Pancreas (tissue), 10 donors: ENCODE data around the gene SPIRE1. TPM values are rescaled to one million over a fixed set of nuclear protein-coding genes. Genes with fewer than 3 reads are reported as not detected.
A peak's percentile ranks its signal among the peaks of the same experiment; 100 is the strongest.

Source experiments
- ATAC-seq, 4 donors: fragments of 200-7000 bp; cut with Tn5 transposase; one replicate each; pipeline versions ENCODE4 v1.8.0 to v1.9.1; 2020; ENCODE audit warnings: mild to moderate bottlenecking in 4 of 4, moderate library complexity in 4 of 4
- DNase-seq, 6 donors: peaks; one replicate each; pipeline ENCODE4 v3.0.0-alpha.2; 2020
- FAIRE-seq: peaks from 2 replicates; lab custom pipeline; 2012; peaks lifted over from hg19 to GRCh38; lab: Jason Lieb, UNC
- H3K27ac ChIP-seq, 4 donors: fragments of 200-600 bp; sonication (generic); 1 replicate in 3 of 4; 2 replicates in 1 of 4; pipeline versions ENCODE4 v1.5.0 to v1.8.0; 2020
- H3K27me3 ChIP-seq, 4 donors: fragments of 200-600 bp; one replicate each; pipeline ENCODE4 v1.8.0; 2021
- H3K36me3 ChIP-seq, 3 donors: fragments of 200-600 bp; sonication (generic) in 1 of 3; one replicate each; pipeline versions ENCODE4 v1.5.0 to v1.8.0; 2020 to 2021
- H3K4me1 ChIP-seq, 3 donors: fragments of 200-600 bp; one replicate each; pipeline ENCODE4 v1.8.0; 2021
- H3K4me3 ChIP-seq, 4 donors: fragments of 200-600 bp; sonication (generic) in 2 of 4; one replicate each; pipeline versions ENCODE4 v1.5.0 to v1.8.0; 2020 to 2021
- H3K9me3 ChIP-seq, 4 donors: fragments of 200-600 bp; one replicate each; pipeline ENCODE4 v1.8.0; 2021
- CTCF ChIP-seq, 4 donors: fragments of 200-600 bp; sonication (generic) in 3 of 4; IDR thresholded peaks; one replicate each; pipeline versions ENCODE4 v1.5.0 to v1.8.0; 2021; ENCODE audit warnings: antibody characterized with exemption in 4 of 4
- WGBS, 2 donors: extraction: QIAGEN DNeasy Blood & Tissue Kit; methylation state at CpG; one replicate each; pipeline ENCODE4 v1.1.7; 2013; 5-methylcytosine and 5-hydroxymethylcytosine counted together
- intact Hi-C, 3 donors: fragments of 100-400 bp; cut with DNase I; formaldehyde crosslinking; loops; one replicate each; pipeline versions ENCODE4 v1.11.1 to v1.14.2; 2022
- polyA plus RNA-seq, 2 donors: library from polyadenylated mRNA; stranded (reverse); fragments of 200-250 nt; gene quantifications; one replicate each; pipeline ENCODE4 v1.2.3, GENCODE V29; 2013
- total RNA-seq, 6 donors: library from RNA; stranded (reverse); fragmentation: NEBNext Ultra II Directional in 4 of 6; extraction: Animal tissue kit (Norgen Biotek cat#: 25700) in 4 of 6; gene quantifications; one replicate each; pipeline versions ENCODE4 v1.2.1 to v1.2.4, GENCODE V29; 2021 to 2023
- donor health status: healthy with polysubstance abuse.
- donor health status: DM: no; HTN: no; CAD: no; lungs with moderate emphysema.
- donor health status: DM: no; HTN: no; CAD: no.
- donor health status: control.
- donor health status: control.
- donor health status: Bipolar disorder and iron deficiency.
- donor health status: DM: yes; HTN: yes; CAD: no.
- donor health status: DM: no; HTN: no; CAD: no.
- donor health status: DM: no; HTN: no; CAD: no.
- donor health status: DM: yes; HTN: yes; CAD: no.

Gene SPIRE1
- total and polyA plus RNA-seq, 8 donors, result 2.9 to 17.6 (median 10.0) TPM

GRCh38 chr18:12686100-12686499 lies 28.2 kb upstream of the SPIRE1 start:
- TF ChIP-seq CTCF (IDR thresholded peaks at IDR 0.05), result no peak
- DNase-seq (no peak), FAIRE-seq (no peak), ATAC-seq (no peak)
- intact Hi-C loops, result no loop called here
- Histone ChIP-seq H3K4me1 (peaks cover 0 to 6% (median 0%) of the 10 kb centered on the region in 3 donors), H3K27me3 (no peaks in the 10 kb centered on the region), H3K27ac (no peak overlapping the region), H3K9me3 (no peaks in the 10 kb centered on the region), H3K36me3 (no peaks in the 10 kb centered on the region), H3K4me3 (no peak overlapping the region)
- WGBS, 2 donors, result 65% methylated on average over 3 of the region's 3 CpGs

GRCh38 chr18:12679183-12679786 lies 21.4 kb upstream of the SPIRE1 start:
- no peak for TF ChIP-seq CTCF (IDR thresholded peaks at IDR 0.05)
- DNase-seq, result peak in 1 of 6 donors; percentile 30

GRCh38 chr18:12668041-12668440 lies 10.1 kb upstream of the SPIRE1 start:
- Histone ChIP-seq H3K4me1 (no peaks in the 10 kb centered on the region), H3K9me3 (no peaks in the 10 kb centered on the region), H3K27ac (no peak overlapping the region), H3K27me3 (no peaks in the 10 kb centered on the region), H3K36me3 (no peaks in the 10 kb centered on the region), H3K4me3 (no peak overlapping the region)
- no peak for TF ChIP-seq CTCF (IDR thresholded peaks at IDR 0.05)
- DNase-seq (no peak), ATAC-seq (no peak), FAIRE-seq (no peak)
- WGBS, 2 donors, result 75 to 78% methylated on average over 5 of the region's 5 CpGs
- intact Hi-C loops, result no loop called here

More at GRCh38 chr18:12679183-12679786, 21.4 kb upstream of the SPIRE1 start:
- Histone ChIP-seq H3K36me3 (peaks cover 0 to 23% (median under 1%) of the 10 kb centered on the region in 3 donors), H3K27ac (peak overlapping the region in 1 of 4 donors; percentile 33), H3K27me3 (no peaks in the 10 kb centered on the region), H3K9me3 (no peaks in the 10 kb centered on the region), H3K4me1 (no peaks in the 10 kb centered on the region), H3K4me3 (no peak overlapping the region)
- intact Hi-C loops, result no loop called here
- ATAC-seq (peak in 3 of 4 donors; percentile 30 to 73 (median 73)), FAIRE-seq (no peak)
- WGBS, 2 donors, result 60 to 74% methylated on average over 8 of the region's 8 CpGs

- DNase-seq, result peak in 2 of 6 donors; percentile 29 to 66
- Histone ChIP-seq H3K4me1 (peaks cover 0 to 12% (median 5%) of the 10 kb centered on the region in 3 donors), H3K36me3 (no peaks in the 10 kb centered on the region)
Observed at GRCh38 chr18:12659904-12660605, 2.1 kb upstream of the SPIRE1 start.

More at GRCh38 chr18:12659904-12660605, 2.1 kb upstream of the SPIRE1 start:
- ATAC-seq (peak; percentile 42 to 71 (median 66)), FAIRE-seq (peak; percentile 92)
- intact Hi-C loops, result loop anchor here in 2 of 3 donors (5.0 kb wide), 1 partner anchor 268 kb away; no protein-coding TSS in a partner anchor
- Histone ChIP-seq H3K27me3 (no peaks in the 10 kb centered on the region), H3K27ac (peak overlapping the region in 2 of 4 donors; percentile 43 to 44), H3K9me3 (no peaks in the 10 kb centered on the region), H3K4me3 (no peak overlapping the region)
- WGBS, 2 donors, result 60 to 62% methylated on average over 9 of the region's 9 CpGs
- peak; percentile 64 to 84 (median 78) for TF ChIP-seq CTCF (IDR thresholded peaks at IDR 0.05)
